Pancreas (tissue), 10 donors: ENCODE data around the gene FSD1. TPM values are rescaled to one million over a fixed set of nuclear protein-coding genes. Genes with fewer than 3 reads are reported as not detected.

ENCODE experiments used
- ATAC-seq, 4 donors: fragments of 200-7000 bp; cut with Tn5 transposase; one replicate each; pipeline versions ENCODE4 v1.8.0 to v1.9.1; 2020; ENCODE audit warnings: mild to moderate bottlenecking in 4 of 4, moderate library complexity in 4 of 4
- DNase-seq, 6 donors: peaks; one replicate each; pipeline ENCODE4 v3.0.0-alpha.2; 2020
- FAIRE-seq: peaks from 2 replicates; lab custom pipeline; 2012; peaks lifted over from hg19 to GRCh38; lab: Jason Lieb, UNC
- H3K27ac ChIP-seq, 4 donors: fragments of 200-600 bp; sonication (generic); 1 replicate in 3 of 4; 2 replicates in 1 of 4; pipeline versions ENCODE4 v1.5.0 to v1.8.0; 2020
- H3K27me3 ChIP-seq, 4 donors: fragments of 200-600 bp; one replicate each; pipeline ENCODE4 v1.8.0; 2021
- H3K36me3 ChIP-seq, 3 donors: fragments of 200-600 bp; sonication (generic) in 1 of 3; one replicate each; pipeline versions ENCODE4 v1.5.0 to v1.8.0; 2020 to 2021
- H3K4me1 ChIP-seq, 3 donors: fragments of 200-600 bp; one replicate each; pipeline ENCODE4 v1.8.0; 2021
- H3K4me3 ChIP-seq, 4 donors: fragments of 200-600 bp; sonication (generic) in 2 of 4; one replicate each; pipeline versions ENCODE4 v1.5.0 to v1.8.0; 2020 to 2021
- H3K9me3 ChIP-seq, 4 donors: fragments of 200-600 bp; one replicate each; pipeline ENCODE4 v1.8.0; 2021
- CTCF ChIP-seq, 4 donors: fragments of 200-600 bp; sonication (generic) in 3 of 4; IDR thresholded peaks; one replicate each; pipeline versions ENCODE4 v1.5.0 to v1.8.0; 2021; ENCODE audit warnings: antibody characterized with exemption in 4 of 4
- WGBS, 2 donors: extraction: QIAGEN DNeasy Blood & Tissue Kit; methylation state at CpG; one replicate each; pipeline ENCODE4 v1.1.7; 2013; 5-methylcytosine and 5-hydroxymethylcytosine counted together
- intact Hi-C, 3 donors: fragments of 100-400 bp; cut with DNase I; formaldehyde crosslinking; loops; one replicate each; pipeline versions ENCODE4 v1.11.1 to v1.14.2; 2022
- polyA plus RNA-seq, 2 donors: library from polyadenylated mRNA; stranded (reverse); fragments of 200-250 nt; gene quantifications; one replicate each; pipeline ENCODE4 v1.2.3, GENCODE V29; 2013
- total RNA-seq, 6 donors: library from RNA; stranded (reverse); fragmentation: NEBNext Ultra II Directional in 4 of 6; extraction: Animal tissue kit (Norgen Biotek cat#: 25700) in 4 of 6; gene quantifications; one replicate each; pipeline versions ENCODE4 v1.2.1 to v1.2.4, GENCODE V29; 2021 to 2023
- donor health status: healthy with polysubstance abuse.
- donor health status: DM: no; HTN: no; CAD: no; lungs with moderate emphysema.
- donor health status: DM: no; HTN: no; CAD: no.
- donor health status: control.
- donor health status: control.
- donor health status: Bipolar disorder and iron deficiency.
- donor health status: DM: yes; HTN: yes; CAD: no.
- donor health status: DM: no; HTN: no; CAD: no.
- donor health status: DM: no; HTN: no; CAD: no.
- donor health status: DM: yes; HTN: yes; CAD: no.

FSD1 gene
- total and polyA plus RNA-seq, 8 donors = 0.21 to 0.50 TPM; not detected in 6

- peaks cover 0 to 83% (median 46%) of the 10 kb centered on the region in 3 donors for H3K36me3 ChIP-seq
- no peak overlapping the region for H3K4me3 ChIP-seq
- DNase-seq = no peak
- TF ChIP-seq CTCF (IDR thresholded peaks at IDR 0.05) = no peak
- no peaks in the 10 kb centered on the region for H3K4me1 ChIP-seq
- intact Hi-C loops = loop anchor here in 1 of 3 donors (10.0 kb wide), 1 partner anchor 94 kb away; no protein-coding TSS in a partner anchor
- WGBS, 2 donors = 92 to 99% methylated on average over 11 of the region's 11 CpGs
- H3K27me3 ChIP-seq = no peaks in the 10 kb centered on the region
- H3K9me3 ChIP-seq = no peaks in the 10 kb centered on the region
- peak in 1 of 4 donors; percentile 42 for ATAC-seq
- no peak for FAIRE-seq
- no peak overlapping the region for H3K27ac ChIP-seq
Observed at GRCh38 chr19:4260613-4261191, 43.7 kb upstream of the FSD1 start.

- Histone ChIP-seq H3K27me3 (no peaks in the 10 kb centered on the region), H3K27ac (no peak overlapping the region), H3K4me3 (no peak overlapping the region), H3K4me1 (no peaks in the 10 kb centered on the region), H3K36me3 (peaks cover 0 to 68% (median 18%) of the 10 kb centered on the region in 3 donors), H3K9me3 (no peaks in the 10 kb centered on the region)
- ATAC-seq (no peak), DNase-seq (no peak), FAIRE-seq (no peak)
- intact Hi-C loops = loop anchor here in 2 of 3 donors (5.0 to 10.0 kb wide), 2 partner anchors 87 to 90 kb away; no protein-coding TSS in a partner anchor
- 74 to 79% methylated on average over 4 of the region's 4 CpGs for WGBS, 2 donors
- TF ChIP-seq CTCF (IDR thresholded peaks at IDR 0.05) = no peak
Observed at GRCh38 chr19:4264812-4265211, 39.6 kb upstream of the FSD1 start.

GRCh38 chr19:4266253-4267000 is 38.0 kb upstream of the FSD1 start:
- 93 to 94% methylated on average over 18 of the region's 18 CpGs for WGBS, 2 donors
- no peak for TF ChIP-seq CTCF (IDR thresholded peaks at IDR 0.05)
- intact Hi-C loops = loop anchor here in 2 of 3 donors (5.0 to 10.0 kb wide), 2 partner anchors 86 to 88 kb away; no protein-coding TSS in a partner anchor
- Histone ChIP-seq H3K27ac (no peak overlapping the region), H3K36me3 (peaks cover 0 to 52% (median 7%) of the 10 kb centered on the region in 3 donors), H3K4me1 (no peaks in the 10 kb centered on the region), H3K27me3 (no peaks in the 10 kb centered on the region), H3K4me3 (no peak overlapping the region), H3K9me3 (no peaks in the 10 kb centered on the region)
- DNase-seq (no peak), ATAC-seq (no peak), FAIRE-seq (no peak)

GRCh38 chr19:4267101-4267900 is 37.1 kb upstream of the FSD1 start:
- WGBS, 2 donors = 37 to 48% methylated on average over 19 to 21 of the region's 21 CpGs
- Histone ChIP-seq H3K36me3 (peaks cover 0 to 44% (median 3%) of the 10 kb centered on the region in 3 donors), H3K27ac (peak overlapping the region in 1 of 4 donors; percentile 29), H3K9me3 (no peaks in the 10 kb centered on the region), H3K27me3 (no peaks in the 10 kb centered on the region), H3K4me3 (no peak overlapping the region), H3K4me1 (no peaks in the 10 kb centered on the region)
- TF ChIP-seq CTCF (IDR thresholded peaks at IDR 0.05) = peak; percentile 70 to 78 (median 72)
- FAIRE-seq (no peak), ATAC-seq (peak; percentile 63 to 87 (median 76)), DNase-seq (peak in 5 of 6 donors; percentile 48 to 87 (median 74))
- intact Hi-C loops = loop anchor here in 2 of 3 donors (5.0 to 10.0 kb wide), 2 partner anchors 85 to 88 kb away; no protein-coding TSS in a partner anchor
